NCI-H82 (cell line): ENCODE data around the gene RABL2B.

Experiments used
- DNase-seq: peaks from one replicate; lab custom pipeline; 2025; lab: John Stamatoyannopoulos, UW

The RABL2B gene

GRCh38 chr22:50722048-50722701 lies 61.3 kb downstream of the RABL2B start:
- DNase-seq, result no peak

GRCh38 chr22:50721257-50721844 lies 62.1 kb downstream of the RABL2B start:
- no peak for DNase-seq

GRCh38 chr22:50720301-50721256 lies 62.9 kb downstream of the RABL2B start:
- no peak for DNase-seq

GRCh38 chr22:50719814-50720300 lies 63.6 kb downstream of the RABL2B start:
- no peak for DNase-seq

GRCh38 chr22:50718352-50718709 lies 65.1 kb downstream of the RABL2B start:
- DNase-seq, result no peak

- DNase-seq, result no peak
Measured at GRCh38 chr22:50717709-50718351, 65.6 kb downstream of the RABL2B start.
